Mesenchymal stem cell (in vitro differentiated cells and primary cell): Measurements from ENCODE around the gene SOX6.

Experiments
- DNase-seq: peaks from one replicate; pipeline ENCODE4 v3.0.0-alpha.2; 2013
- H2AFZ ChIP-seq: one replicate; pipeline ENCODE4 v1.6.1; 2013; ENCODE audit warnings: low read depth, mild to moderate bottlenecking, control low read depth, inconsistent platforms, low read length, moderate library complexity
- H2AK5ac ChIP-seq: 2 replicates; pipeline ENCODE4 v1.6.1; 2013; ENCODE audit warnings: low read length, moderate library complexity, mild to moderate bottlenecking, inconsistent platforms; ENCODE audit not compliant: severe bottlenecking
- H2BK120ac ChIP-seq: one replicate; pipeline ENCODE4 v1.6.1; 2013; ENCODE audit warnings: low read depth, mild to moderate bottlenecking, inconsistent platforms, low read length, moderate library complexity
- H2BK12ac ChIP-seq, 2 experiments: one replicate each; pipeline ENCODE4 v1.6.1; 2013; ENCODE audit warnings: inconsistent platforms in 2 of 2, low read length in 2 of 2, mild to moderate bottlenecking in 2 of 2, moderate library complexity in 2 of 2, control low read depth in 1 of 2
- H2BK15ac ChIP-seq: one replicate; pipeline ENCODE4 v1.6.1; 2013; ENCODE audit warnings: mild to moderate bottlenecking, low read depth, inconsistent platforms; ENCODE audit not compliant: poor library complexity, severe bottlenecking
- H2BK5ac ChIP-seq: 2 replicates; pipeline ENCODE4 v1.6.1; 2013; ENCODE audit warnings: low read depth, mild to moderate bottlenecking, low read length, control low read depth, inconsistent platforms; ENCODE audit not compliant: poor library complexity, severe bottlenecking
- H3K14ac ChIP-seq, 2 experiments: one replicate each; pipeline ENCODE4 v1.6.1; 2013; ENCODE audit warnings: inconsistent platforms in 2 of 2, low read length in 2 of 2, control low read depth in 1 of 2, mild to moderate bottlenecking in 1 of 2, moderate library complexity in 1 of 2
- H3K18ac ChIP-seq, 2 experiments: one replicate each; pipeline ENCODE4 v1.6.1; 2013; ENCODE audit warnings: inconsistent platforms in 2 of 2, low read length in 2 of 2, control low read depth in 1 of 2, low read depth in 1 of 2, mild to moderate bottlenecking in 1 of 2
- H3K23ac ChIP-seq, 2 experiments: one replicate each; pipeline ENCODE4 v1.6.1; 2013; ENCODE audit warnings: inconsistent platforms in 2 of 2, low read length in 2 of 2, mild to moderate bottlenecking in 2 of 2, moderate library complexity in 2 of 2, control low read depth in 1 of 2
- H3K27ac ChIP-seq: 2 replicates; pipeline ENCODE4 v1.5.1; 2013; ENCODE audit warnings: mild to moderate bottlenecking, moderate library complexity, low read length, control low read depth, inconsistent platforms; ENCODE audit not compliant: poor library complexity, severe bottlenecking
- H3K27me3 ChIP-seq, 2 experiments: 2 replicates each; pipeline versions ENCODE4 v1.6.1 to v1.7.0; 2013; ENCODE audit warnings: low read length in 2 of 2, mild to moderate bottlenecking in 2 of 2, moderate library complexity in 2 of 2, control low read depth in 1 of 2, inconsistent platforms in 1 of 2; ENCODE audit not compliant: control insufficient read depth in 1 of 2, insufficient read depth in 1 of 2
- H3K36me3 ChIP-seq, 2 experiments: 2 replicates each; pipeline versions ENCODE4 v1.6.1 to v1.7.0; 2013; ENCODE audit warnings: low read length in 2 of 2, control low read depth in 1 of 2, inconsistent platforms in 1 of 2, low read depth in 1 of 2, mild to moderate bottlenecking in 1 of 2; ENCODE audit not compliant: insufficient read depth in 2 of 2, control insufficient read depth in 1 of 2
- H3K4ac ChIP-seq, 2 experiments: one replicate each; pipeline ENCODE4 v1.6.1; 2013; ENCODE audit warnings: inconsistent platforms in 2 of 2, low read length in 2 of 2, mild to moderate bottlenecking in 2 of 2, moderate library complexity in 2 of 2, control low read depth in 1 of 2, low read depth in 1 of 2
- H3K4me1 ChIP-seq: 2 replicates; pipeline ENCODE4 v1.6.1; 2013; ENCODE audit warnings: low read depth, low read length, control low read depth; ENCODE audit not compliant: control insufficient read depth, insufficient read depth
- H3K4me2 ChIP-seq: 2 replicates; pipeline ENCODE4 v1.6.1; 2013; ENCODE audit warnings: low read length, mild to moderate bottlenecking, inconsistent platforms; ENCODE audit not compliant: poor library complexity, severe bottlenecking
- H3K4me3 ChIP-seq, 2 experiments: 2 replicates each; pipeline versions ENCODE4 v1.5.1 to v1.7.0; 2013; ENCODE audit warnings: low read length in 2 of 2, mild to moderate bottlenecking in 2 of 2, control low read depth in 1 of 2, low read depth in 1 of 2; ENCODE audit not compliant: insufficient read depth in 1 of 2
- H3K79me1 ChIP-seq: replicated peaks from 2 replicates; pipeline ENCODE4 v1.6.1; 2013; ENCODE audit warnings: mild to moderate bottlenecking, control low read depth, low read length, inconsistent platforms; ENCODE audit not compliant: poor library complexity, severe bottlenecking
- H3K9ac ChIP-seq: 2 replicates; pipeline ENCODE4 v1.7.0; 2013; ENCODE audit warnings: mild to moderate bottlenecking, low read length, moderate library complexity
- H3K9me3 ChIP-seq: 2 replicates; pipeline ENCODE4 v1.7.0; 2013; ENCODE audit warnings: mild to moderate bottlenecking, low read length; ENCODE audit not compliant: control insufficient read depth
- H4K8ac ChIP-seq: one replicate; pipeline ENCODE4 v1.6.1; 2013; ENCODE audit warnings: inconsistent platforms, mild to moderate bottlenecking, low read length, moderate library complexity
- H4K91ac ChIP-seq: one replicate; pipeline ENCODE4 v1.6.1; 2013; ENCODE audit warnings: mild to moderate bottlenecking, low read length, inconsistent platforms
- WGBS: methylation state at CpG from one replicate; pipeline ENCODE4 v1.1.7; 2013; ENCODE audit warnings: mixed read lengths; 5-methylcytosine and 5-hydroxymethylcytosine counted together

SOX6 gene

DNA sequence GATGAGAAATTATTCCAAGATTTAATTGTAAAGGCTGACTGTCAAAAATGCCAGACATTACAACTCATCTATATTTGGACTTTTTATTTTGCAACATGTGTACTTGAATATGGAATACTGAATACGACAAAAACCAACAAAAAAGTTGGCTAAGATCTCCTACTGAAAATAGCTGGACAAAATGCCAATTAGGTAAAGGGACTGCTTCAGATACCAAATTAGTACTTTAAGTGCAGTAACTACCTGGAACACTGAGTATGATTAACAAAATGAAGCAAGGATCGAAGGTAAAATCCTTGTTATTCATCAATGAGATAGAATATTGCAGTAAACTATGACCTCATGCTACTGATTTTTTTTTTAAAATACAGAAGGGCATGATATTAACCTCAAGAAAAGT, 173.8 kb downstream of the SOX6 start:
- H3K23ac ChIP-seq, result no peak overlapping the region
- 100% methylated on average over 1 of the region's 2 CpGs for WGBS
- H3K4me2 ChIP-seq, result no peak overlapping the region
- H4K8ac ChIP-seq, result no peak overlapping the region
- no peaks in the 10 kb centered on the region for H3K36me3 ChIP-seq
- no peak overlapping the region for H3K14ac ChIP-seq
- no peak overlapping the region for H3K18ac ChIP-seq
- H3K9ac ChIP-seq, result no peak overlapping the region
- H3K4me3 ChIP-seq, result no peak overlapping the region
- DNase-seq, result no peak
- H2BK5ac ChIP-seq, result no peak overlapping the region
- H4K91ac ChIP-seq, result no peak overlapping the region
- no peak overlapping the region for H2AK5ac ChIP-seq
- H3K27ac ChIP-seq, result no peak overlapping the region
- no peak overlapping the region for H2BK120ac ChIP-seq
- H3K9me3 ChIP-seq, result no peaks in the 10 kb centered on the region
- H3K27me3 ChIP-seq, result no peaks in the 10 kb centered on the region
- no peak overlapping the region for H3K4ac ChIP-seq
- H3K79me1 ChIP-seq, result no peaks in the 10 kb centered on the region
- no peaks in the 10 kb centered on the region for H3K4me1 ChIP-seq
- no peak overlapping the region for H2BK15ac ChIP-seq
- no peak overlapping the region for H2AFZ ChIP-seq
- no peak overlapping the region for H2BK12ac ChIP-seq

GRCh38 chr11:16180868-16181267, 175.5 kb downstream of the SOX6 start:
- DNase-seq, result no peak
- no peak overlapping the region for H2BK15ac ChIP-seq
- H3K4ac ChIP-seq, result no peak overlapping the region
- H4K91ac ChIP-seq, result no peak overlapping the region
- no peak overlapping the region for H2BK5ac ChIP-seq
- no peaks in the 10 kb centered on the region for H3K79me1 ChIP-seq
- H3K9me3 ChIP-seq, result no peaks in the 10 kb centered on the region
- no peak overlapping the region for H2AFZ ChIP-seq
- H2BK120ac ChIP-seq, result no peak overlapping the region
- H3K18ac ChIP-seq, result no peak overlapping the region
- H3K4me2 ChIP-seq, result no peak overlapping the region
- no peak overlapping the region for H2AK5ac ChIP-seq
- H3K4me1 ChIP-seq, result no peaks in the 10 kb centered on the region
- H4K8ac ChIP-seq, result no peak overlapping the region
- H3K14ac ChIP-seq, result no peak overlapping the region
- H2BK12ac ChIP-seq, result no peak overlapping the region
- no peak overlapping the region for H3K27ac ChIP-seq
- H3K36me3 ChIP-seq, result no peaks in the 10 kb centered on the region
- no peak overlapping the region for H3K9ac ChIP-seq
- no peaks in the 10 kb centered on the region for H3K27me3 ChIP-seq
- no peak overlapping the region for H3K4me3 ChIP-seq
- H3K23ac ChIP-seq, result no peak overlapping the region
- WGBS, result no CpG with 5 or more reads among the region's 1 CpG

DNA sequence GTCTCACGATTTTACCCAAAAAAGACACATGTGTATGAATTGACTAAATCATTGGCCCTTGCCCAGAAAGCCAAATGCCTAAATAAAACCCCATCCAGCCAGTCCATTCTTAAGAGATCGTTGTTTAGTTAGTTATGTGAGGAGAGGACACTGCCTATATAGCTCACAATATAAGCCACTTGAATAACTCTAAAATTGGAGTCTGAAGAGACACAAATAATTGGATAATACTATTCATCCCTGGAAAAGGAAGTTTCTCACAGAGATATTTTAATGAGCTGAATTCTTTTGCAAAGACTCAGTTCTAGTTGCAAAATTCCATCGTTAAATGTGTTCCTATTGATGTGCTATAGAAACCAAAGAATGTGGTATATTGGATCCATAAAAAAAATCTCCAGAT, 176.7 kb downstream of the SOX6 start:
- H2BK15ac ChIP-seq, result no peak overlapping the region
- no peak overlapping the region for H4K8ac ChIP-seq
- no peak overlapping the region for H3K4me3 ChIP-seq
- H2BK12ac ChIP-seq, result no peak overlapping the region
- H3K18ac ChIP-seq, result no peak overlapping the region
- no peak overlapping the region for H2BK120ac ChIP-seq
- no peak overlapping the region for H2BK5ac ChIP-seq
- no peak overlapping the region for H3K14ac ChIP-seq
- no peak overlapping the region for H2AK5ac ChIP-seq
- no peak overlapping the region for H3K4ac ChIP-seq
- H2AFZ ChIP-seq, result no peak overlapping the region
- no peak overlapping the region for H3K9ac ChIP-seq
- H3K27me3 ChIP-seq, result no peaks in the 10 kb centered on the region
- WGBS, result 100% methylated on average over 1 of the region's 3 CpGs
- H3K4me2 ChIP-seq, result no peak overlapping the region
- H3K9me3 ChIP-seq, result no peaks in the 10 kb centered on the region
- H4K91ac ChIP-seq, result no peak overlapping the region
- H3K36me3 ChIP-seq, result no peaks in the 10 kb centered on the region
- H3K79me1 ChIP-seq, result no peaks in the 10 kb centered on the region
- no peak for DNase-seq
- H3K23ac ChIP-seq, result no peak overlapping the region
- no peaks in the 10 kb centered on the region for H3K4me1 ChIP-seq
- no peak overlapping the region for H3K27ac ChIP-seq

DNA sequence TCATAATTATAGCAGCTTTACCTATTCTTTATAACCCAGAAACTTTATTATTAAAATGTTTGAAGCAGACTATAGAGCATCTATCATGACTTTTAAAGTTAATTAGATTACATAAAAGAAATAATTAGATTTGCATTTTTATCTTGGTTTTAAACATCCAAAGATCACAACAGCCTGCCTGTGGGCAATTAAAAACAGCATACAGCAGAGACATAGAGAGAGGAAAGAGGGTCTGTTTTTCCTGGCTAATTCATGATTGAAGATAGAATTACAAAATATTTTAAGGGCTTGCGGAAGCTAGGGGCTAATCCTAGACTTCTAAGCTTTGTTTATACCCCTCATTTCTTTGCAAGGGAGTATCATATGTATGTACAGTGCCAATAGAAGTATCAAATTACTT, 178.1 kb downstream of the SOX6 start:
- Histone ChIP-seq H2BK120ac (no peak overlapping the region), H3K9ac (no peak overlapping the region), H2AK5ac (no peak overlapping the region), H2BK12ac (no peak overlapping the region), H3K9me3 (no peaks in the 10 kb centered on the region), H3K27me3 (no peaks in the 10 kb centered on the region), H3K4me2 (no peak overlapping the region), H2BK5ac (no peak overlapping the region), H3K27ac (no peak overlapping the region), H3K23ac (no peak overlapping the region), H3K79me1 (no peaks in the 10 kb centered on the region), H3K18ac (no peak overlapping the region), H3K4me3 (no peak overlapping the region), H3K4me1 (no peaks in the 10 kb centered on the region), H2AFZ (no peak overlapping the region), H4K8ac (no peak overlapping the region), H2BK15ac (no peak overlapping the region), H4K91ac (no peak overlapping the region), H3K4ac (no peak overlapping the region), H3K36me3 (no peaks in the 10 kb centered on the region), H3K14ac (no peak overlapping the region)
- DNase-seq, result no peak
- no CpG with 5 or more reads among the region's 1 CpG for WGBS
